Measurements from ENCODE around the gene TMEM132C. TPM values are rescaled to one million over a fixed set of nuclear protein-coding genes. Genes with fewer than 3 reads are reported as not detected.

Gene TMEM132C
- total RNA-seq, 1 donor from 2014 or later, result 61.8 TPM

DNA sequence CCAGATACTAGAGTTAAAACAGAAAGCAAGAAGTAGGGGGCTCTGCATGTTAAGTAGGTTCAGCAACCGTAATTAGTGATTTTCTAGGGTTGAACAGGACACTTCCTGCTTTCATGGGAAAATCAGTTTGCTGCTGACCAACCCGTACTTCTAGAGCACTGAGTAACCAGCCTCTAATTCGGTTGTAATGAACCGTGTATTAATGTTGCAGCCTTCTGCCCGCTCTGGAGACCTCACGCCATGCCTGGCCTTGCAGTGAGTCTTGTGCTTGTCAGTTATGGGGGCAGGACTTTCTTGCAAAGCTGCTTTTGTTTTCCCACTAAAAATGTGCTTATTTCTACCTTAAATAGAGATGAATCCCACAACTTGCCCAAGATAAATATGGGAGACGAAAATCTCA lies 89.6 kb downstream of the TMEM132C start:
- H3K4me1 Mint-ChIP-seq (ENCODE audit: unreplicated experiment), result peaks cover 43% of the 10 kb centered on the region
- DNase-seq (ENCODE audit: extremely low spot score, unreplicated experiment), result no peak
- TF ChIP-seq, protein P1, sequence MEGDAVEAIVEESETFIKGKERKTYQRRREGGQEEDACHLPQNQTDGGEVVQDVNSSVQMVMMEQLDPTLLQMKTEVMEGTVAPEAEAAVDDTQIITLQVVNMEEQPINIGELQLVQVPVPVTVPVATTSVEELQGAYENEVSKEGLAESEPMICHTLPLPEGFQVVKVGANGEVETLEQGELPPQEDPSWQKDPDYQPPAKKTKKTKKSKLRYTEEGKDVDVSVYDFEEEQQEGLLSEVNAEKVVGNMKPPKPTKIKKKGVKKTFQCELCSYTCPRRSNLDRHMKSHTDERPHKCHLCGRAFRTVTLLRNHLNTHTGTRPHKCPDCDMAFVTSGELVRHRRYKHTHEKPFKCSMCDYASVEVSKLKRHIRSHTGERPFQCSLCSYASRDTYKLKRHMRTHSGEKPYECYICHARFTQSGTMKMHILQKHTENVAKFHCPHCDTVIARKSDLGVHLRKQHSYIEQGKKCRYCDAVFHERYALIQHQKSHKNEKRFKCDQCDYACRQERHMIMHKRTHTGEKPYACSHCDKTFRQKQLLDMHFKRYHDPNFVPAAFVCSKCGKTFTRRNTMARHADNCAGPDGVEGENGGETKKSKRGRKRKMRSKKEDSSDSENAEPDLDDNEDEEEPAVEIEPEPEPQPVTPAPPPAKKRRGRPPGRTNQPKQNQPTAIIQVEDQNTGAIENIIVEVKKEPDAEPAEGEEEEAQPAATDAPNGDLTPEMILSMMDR (conservative IDR thresholded peaks at IDR 0.05), result no peak
- H3K9me3 Mint-ChIP-seq, result peaks cover 5% of the 10 kb centered on the region
- H3K27me3 Mint-ChIP-seq, result peaks cover 38% of the 10 kb centered on the region
- peaks cover 9% of the 10 kb centered on the region for H3K36me3 Mint-ChIP-seq
- no peak overlapping the region for H3K27ac Mint-ChIP-seq
- no peak overlapping the region for H3K4me3 Mint-ChIP-seq

DNA sequence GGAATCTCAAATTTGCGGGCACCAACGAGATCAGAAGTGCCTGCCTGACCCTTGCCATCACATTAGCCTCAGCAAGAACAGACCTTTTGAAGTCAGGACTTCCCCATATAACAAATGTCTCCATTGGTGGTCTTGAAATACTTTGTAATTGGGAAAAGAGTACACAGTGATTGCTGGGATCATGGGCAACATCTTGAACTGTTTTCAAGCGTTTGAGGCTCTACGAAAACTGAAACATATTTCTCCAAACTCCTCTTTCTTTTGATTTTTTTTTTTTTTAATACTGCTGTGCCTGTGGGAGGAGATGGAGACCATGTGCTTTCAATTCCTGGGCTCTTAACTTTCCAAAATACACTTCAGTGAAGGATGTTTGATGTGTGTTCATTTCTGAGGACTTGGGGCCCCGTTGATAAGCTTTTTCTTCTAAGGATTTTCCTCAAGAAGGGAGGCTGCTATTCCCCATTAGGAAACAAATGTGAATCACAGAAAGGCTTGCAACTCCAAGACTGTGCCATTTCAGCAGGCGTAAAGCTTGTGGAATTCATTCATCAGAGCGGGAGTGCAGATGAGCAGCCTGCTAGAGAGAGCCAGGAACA lies 94.5 kb downstream of the TMEM132C start:
- Mint-ChIP-seq H3K4me1 (ENCODE audit: unreplicated experiment) (peaks cover 62% of the 10 kb centered on the region), H3K27ac (peak overlapping the region; percentile 61)
- TF ChIP-seq, protein P1 (conservative IDR thresholded peaks at IDR 0.05), result no peak

DNA sequence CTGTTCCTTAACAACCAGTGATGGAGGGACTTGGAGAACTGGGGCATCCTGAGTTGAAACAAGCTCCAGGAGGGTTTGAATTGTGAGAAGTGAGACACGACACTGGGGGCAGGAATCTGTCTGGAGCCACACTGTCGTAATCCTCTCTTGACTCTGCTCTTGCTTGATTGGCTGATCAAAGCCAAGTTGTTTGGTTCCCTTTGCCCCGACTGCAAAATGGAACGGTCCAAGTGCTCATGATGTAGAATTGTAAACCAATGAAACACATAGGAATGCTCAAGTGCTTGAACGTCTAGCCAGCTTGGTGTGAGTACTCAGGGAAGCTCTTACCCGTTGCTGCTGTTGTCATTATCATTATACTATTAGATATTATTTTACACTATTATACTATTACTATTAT lies 98.1 kb downstream of the TMEM132C start:
- Mint-ChIP-seq H3K27ac (no peak overlapping the region), H3K9me3 (no peaks in the 10 kb centered on the region), H3K4me3 (peak overlapping the region; percentile 34), H3K4me1 (ENCODE audit: unreplicated experiment) (peaks cover 65% of the 10 kb centered on the region), H3K36me3 (peaks cover 7% of the 10 kb centered on the region), H3K27me3 (peaks cover 61% of the 10 kb centered on the region)
- TF ChIP-seq, protein P1 (conservative IDR thresholded peaks at IDR 0.05), result no peak
- DNase-seq (ENCODE audit: extremely low spot score, unreplicated experiment), result no peak

More for the DNA sequence above, 94.5 kb downstream of the TMEM132C start:
- Mint-ChIP-seq H3K9me3 (peaks cover 4% of the 10 kb centered on the region), H3K36me3 (no peaks in the 10 kb centered on the region), H3K27me3 (peaks cover 54% of the 10 kb centered on the region), H3K4me3 (peak overlapping the region; percentile 27)
- no peak for DNase-seq (ENCODE audit: extremely low spot score, unreplicated experiment)

DNA sequence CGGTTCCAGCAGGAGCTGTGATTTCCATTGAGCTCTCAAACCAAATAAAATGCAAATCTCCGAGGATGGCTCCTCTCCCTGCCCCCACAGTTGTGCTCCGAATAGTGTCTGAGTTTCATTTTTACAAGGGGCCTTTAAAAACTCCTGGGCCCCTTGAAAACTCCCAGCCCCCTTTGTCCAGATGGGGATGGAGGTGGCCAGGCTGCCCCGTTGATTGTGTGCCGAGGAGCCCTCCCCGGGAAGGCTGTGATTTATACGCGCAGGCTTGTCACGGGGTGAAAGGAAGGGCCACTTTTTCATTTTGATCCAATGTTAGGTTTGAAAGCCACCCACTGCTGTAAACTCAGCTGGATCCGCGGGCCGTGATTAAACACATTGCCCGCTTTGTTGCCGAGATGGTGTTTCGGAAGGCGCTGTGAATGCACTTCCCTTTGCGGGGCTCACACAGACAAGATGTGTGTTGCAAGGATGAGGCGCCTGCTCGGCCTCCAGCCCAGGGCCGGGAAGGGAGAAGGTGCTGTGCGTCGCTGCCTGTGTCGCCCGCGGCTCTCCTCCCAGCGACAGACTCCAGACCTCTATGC lies 98.8 kb downstream of the TMEM132C start:
- peaks cover 11% of the 10 kb centered on the region for H3K36me3 Mint-ChIP-seq
- no peak for DNase-seq (ENCODE audit: extremely low spot score, unreplicated experiment)
- peak overlapping the region; percentile 80 for H3K4me3 Mint-ChIP-seq
- H3K27me3 Mint-ChIP-seq, result peaks cover 61% of the 10 kb centered on the region
- H3K4me1 Mint-ChIP-seq (ENCODE audit: unreplicated experiment), result peaks cover 66% of the 10 kb centered on the region
- H3K27ac Mint-ChIP-seq, result peak overlapping the region; percentile 66
- TF ChIP-seq, protein P1 (conservative IDR thresholded peaks at IDR 0.05), result no peak
- no peaks in the 10 kb centered on the region for H3K9me3 Mint-ChIP-seq

DNA sequence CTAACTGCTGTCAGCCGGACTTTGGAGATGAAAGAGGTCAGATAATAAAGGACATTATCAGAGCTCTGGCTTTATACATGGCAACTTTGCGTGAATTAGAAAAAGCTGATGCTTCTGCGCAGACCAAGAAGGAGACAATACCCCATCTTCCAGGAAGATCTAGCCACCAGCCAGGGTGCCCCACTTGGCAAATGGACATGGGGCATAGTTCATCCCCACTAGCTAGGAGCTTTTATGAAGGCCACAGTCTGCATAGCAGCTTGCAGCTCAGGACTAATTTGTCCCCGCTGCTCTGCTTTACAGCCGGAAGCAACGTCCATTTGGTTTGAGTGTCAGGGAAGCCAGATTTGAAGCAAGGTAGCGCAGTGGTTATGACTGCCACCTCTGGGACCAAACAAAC lies 101.0 kb downstream of the TMEM132C start:
- H3K27me3 Mint-ChIP-seq, result peaks cover 62% of the 10 kb centered on the region
- DNase-seq (ENCODE audit: extremely low spot score, unreplicated experiment), result no peak
- no peak overlapping the region for H3K27ac Mint-ChIP-seq
- H3K9me3 Mint-ChIP-seq, result no peaks in the 10 kb centered on the region
- TF ChIP-seq, protein P1 (conservative IDR thresholded peaks at IDR 0.05), result no peak
- no peak overlapping the region for H3K4me3 Mint-ChIP-seq
- peaks cover 11% of the 10 kb centered on the region for H3K36me3 Mint-ChIP-seq
- H3K4me1 Mint-ChIP-seq (ENCODE audit: unreplicated experiment), result peaks cover 57% of the 10 kb centered on the region

Data from type B pancreatic cell (in vitro differentiated cells).